CD14-positive monocyte (primary cell): Measurements from ENCODE around the gene TUSC2. TPM values are rescaled to one million over a fixed set of nuclear protein-coding genes. Genes with fewer than 3 reads are reported as not detected.

Experiments used
- DNase-seq, 3 donors: peaks; one replicate each; pipeline ENCODE4 v3.0.0-alpha.2; 2011 to 2022
- H2AFZ ChIP-seq: 2 replicates; pipeline ENCODE4 v1.6.0; 2012; ENCODE audit warnings: mild to moderate bottlenecking, low read depth, low read length, inconsistent platforms; ENCODE audit not compliant: insufficient read depth, poor library complexity, severe bottlenecking
- H3K27ac ChIP-seq, 2 donors: 1 replicate in 1 of 2; 2 replicates in 1 of 2; pipeline ENCODE4 v1.5.1; 2012 to 2013; ENCODE audit warnings: low read length in 2 of 2, control low read depth in 1 of 2, inconsistent platforms in 1 of 2, low read depth in 1 of 2, mild to moderate bottlenecking in 1 of 2
- H3K27me3 ChIP-seq, 2 donors: one replicate each; pipeline versions ENCODE4 v1.6.0 to v1.6.1; 2011 to 2013; ENCODE audit warnings: low read length in 2 of 2; ENCODE audit not compliant: control insufficient read depth in 2 of 2, insufficient read depth in 2 of 2
- H3K36me3 ChIP-seq, 2 donors: replicated peaks in 1 of 2; 1 replicate in 1 of 2; 2 replicates in 1 of 2; pipeline versions ENCODE4 v1.5.1 to v1.6.1; 2012 to 2013; ENCODE audit warnings: low read length in 2 of 2, control low read depth in 1 of 2, inconsistent platforms in 1 of 2, mild to moderate bottlenecking in 1 of 2; ENCODE audit not compliant: insufficient read depth in 2 of 2, control insufficient read depth in 1 of 2
- H3K4me1 ChIP-seq, 2 donors: 1 replicate in 1 of 2; 2 replicates in 1 of 2; pipeline versions ENCODE4 v1.5.1 to v1.6.1; 2012 to 2013; ENCODE audit warnings: low read length in 2 of 2, control low read depth in 1 of 2, inconsistent platforms in 1 of 2, mild to moderate bottlenecking in 1 of 2, moderate library complexity in 1 of 2; ENCODE audit not compliant: insufficient read depth in 2 of 2, control insufficient read depth in 1 of 2
- H3K4me2 ChIP-seq: replicated peaks from 2 replicates; pipeline ENCODE3; 2012; ENCODE audit warnings: low read length, moderate library complexity, mild to moderate bottlenecking; ENCODE audit not compliant: poor library complexity, severe bottlenecking; ENCODE audit errors: extremely low read depth
- H3K4me3 ChIP-seq, 3 experiments: fragments of 200-600 bp in 1 of 3; sonication (generic) in 1 of 3; replicated peaks in 1 of 3; 1 replicate in 2 of 3; 2 replicates in 1 of 3; pipeline ENCODE4 v1.5.1; 2011 to 2013; ENCODE audit warnings: low read length in 3 of 3, mild to moderate bottlenecking in 3 of 3, control low read depth in 2 of 3, low read depth in 2 of 3, inconsistent platforms in 1 of 3, moderate library complexity in 1 of 3
- H3K79me2 ChIP-seq: 2 replicates; pipeline ENCODE4 v1.6.0; 2012; ENCODE audit warnings: mild to moderate bottlenecking, control low read depth, inconsistent platforms, low read length, moderate library complexity; ENCODE audit not compliant: insufficient read depth
- H3K9ac ChIP-seq: 2 replicates; pipeline ENCODE4 v1.6.0; 2017; ENCODE audit warnings: low read length, mild to moderate bottlenecking; ENCODE audit not compliant: insufficient read depth, poor library complexity, severe bottlenecking
- H3K9me3 ChIP-seq, 2 donors: replicated peaks in 1 of 2; 1 replicate in 1 of 2; 2 replicates in 1 of 2; pipeline versions ENCODE4 v1.5.1 to v1.6.1; 2012 to 2013; ENCODE audit warnings: low read length in 2 of 2, control low read depth in 1 of 2; ENCODE audit not compliant: control insufficient read depth in 1 of 2, insufficient read depth in 1 of 2
- H4K20me1 ChIP-seq: 2 replicates; pipeline ENCODE4 v1.6.0; 2012; ENCODE audit warnings: mild to moderate bottlenecking, low read length, control low read depth, moderate library complexity; ENCODE audit not compliant: insufficient read depth
- H3K27ac Mint-ChIP-seq, 7 donors: one replicate each; pipeline ENCODE4 v1.8.0; 2020; ENCODE audit warnings: mild to moderate bottlenecking in 7 of 7, mixed read lengths in 7 of 7, moderate library complexity in 6 of 7, inconsistent platforms in 2 of 7
- H3K27me3 Mint-ChIP-seq, 3 donors: one replicate each; pipeline ENCODE4 v1.8.0; 2021 to 2022; ENCODE audit warnings: low read depth in 3 of 3, mild to moderate bottlenecking in 3 of 3, mixed read lengths in 3 of 3, moderate library complexity in 3 of 3, inconsistent platforms in 1 of 3
- H3K36me3 Mint-ChIP-seq, 2 donors: one replicate each; pipeline ENCODE4 v1.8.0; 2020; ENCODE audit warnings: mixed read lengths in 2 of 2, inconsistent platforms in 1 of 2, mild to moderate bottlenecking in 1 of 2
- H3K4me1 Mint-ChIP-seq: one replicate; pipeline ENCODE4 v1.8.0; 2020; ENCODE audit warnings: mild to moderate bottlenecking, mixed read lengths
- H3K4me3 Mint-ChIP-seq, 2 donors: one replicate each; pipeline ENCODE4 v1.8.0; 2020; ENCODE audit warnings: mild to moderate bottlenecking in 2 of 2, mixed read lengths in 2 of 2, moderate library complexity in 1 of 2
- H3K9me3 Mint-ChIP-seq, 7 donors: one replicate each; pipeline ENCODE4 v1.8.0; 2020 to 2022; ENCODE audit warnings: mixed read lengths in 7 of 7, mild to moderate bottlenecking in 6 of 7, moderate library complexity in 6 of 7, inconsistent platforms in 2 of 7
- WGBS: methylation state at CpG from one replicate; pipeline ENCODE4 v1.1.5; 2013; ENCODE audit warnings: missing lambda C conversion rate; ENCODE audit not compliant: insufficient coverage; 5-methylcytosine and 5-hydroxymethylcytosine counted together
- intact Hi-C, 2 donors: fragments of 100-400 bp; cut with micrococcal nuclease; formaldehyde crosslinking; loops; one replicate each; pipeline versions ENCODE4 v1.15.0 to v1.15.1; 2023
- polyA plus RNA-seq, 3 donors: library from polyadenylated mRNA; depleted of rRNA in 1 of 3; unstranded in 2 of 3; stranded (reverse) in 1 of 3; fragments of 300-500 nt in 2 of 3; fragments of >200 nt in 1 of 3; fragmentation: Illumina TruSeq in 2 of 3; gene quantifications; 1 replicate in 2 of 3; 2 replicates in 1 of 3; pipeline ENCODE4 v1.2.3, GENCODE V29; 2012 to 2021
- TF ChIP-seq, protein P1 (sequence below): fragments of 200-600 bp; IDR thresholded peaks from one replicate; pipeline ENCODE4 v1.8.0; 2022; ENCODE audit warnings: antibody characterized with exemption, mild to moderate bottlenecking

The TUSC2 gene
- polyA plus RNA-seq, 3 donors, result 22.6 to 55.7 (median 47.0) TPM

DNA sequence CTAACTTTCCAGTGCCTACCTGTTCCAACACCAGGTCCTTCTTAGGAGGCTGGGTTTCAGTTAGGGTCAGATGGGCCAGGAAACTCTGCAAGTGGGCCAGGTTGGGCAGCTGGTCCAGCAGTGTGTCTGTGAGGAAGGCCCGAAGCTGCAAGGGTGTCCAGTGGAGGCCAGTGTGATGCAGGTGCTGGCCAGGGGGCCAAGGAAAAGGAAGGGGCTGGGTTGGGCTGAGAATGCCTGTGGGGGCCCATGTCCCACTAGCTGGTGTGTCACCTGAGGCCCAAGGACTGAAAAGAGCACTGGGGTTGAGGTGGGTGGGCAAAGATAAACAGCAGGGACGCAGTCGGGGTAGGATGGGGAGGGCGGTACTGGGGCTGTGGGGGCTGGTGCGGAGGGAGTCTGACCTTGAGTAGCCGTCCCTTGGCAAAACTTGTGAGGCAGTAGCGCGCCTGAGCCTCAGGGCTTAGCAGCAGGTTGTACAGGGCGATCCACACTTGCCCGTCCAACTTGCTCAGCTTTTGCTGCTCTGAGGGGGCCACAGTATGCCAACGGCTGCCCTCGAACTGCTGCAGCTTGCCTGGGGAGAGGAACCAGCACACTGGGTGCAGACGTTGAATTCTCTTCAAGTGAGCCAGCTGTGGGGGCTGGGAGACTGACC lies 14.1 kb upstream of the TUSC2 start:
- no peak for DNase-seq
- intact Hi-C loops, result no loop called here
- TF ChIP-seq, protein P1, sequence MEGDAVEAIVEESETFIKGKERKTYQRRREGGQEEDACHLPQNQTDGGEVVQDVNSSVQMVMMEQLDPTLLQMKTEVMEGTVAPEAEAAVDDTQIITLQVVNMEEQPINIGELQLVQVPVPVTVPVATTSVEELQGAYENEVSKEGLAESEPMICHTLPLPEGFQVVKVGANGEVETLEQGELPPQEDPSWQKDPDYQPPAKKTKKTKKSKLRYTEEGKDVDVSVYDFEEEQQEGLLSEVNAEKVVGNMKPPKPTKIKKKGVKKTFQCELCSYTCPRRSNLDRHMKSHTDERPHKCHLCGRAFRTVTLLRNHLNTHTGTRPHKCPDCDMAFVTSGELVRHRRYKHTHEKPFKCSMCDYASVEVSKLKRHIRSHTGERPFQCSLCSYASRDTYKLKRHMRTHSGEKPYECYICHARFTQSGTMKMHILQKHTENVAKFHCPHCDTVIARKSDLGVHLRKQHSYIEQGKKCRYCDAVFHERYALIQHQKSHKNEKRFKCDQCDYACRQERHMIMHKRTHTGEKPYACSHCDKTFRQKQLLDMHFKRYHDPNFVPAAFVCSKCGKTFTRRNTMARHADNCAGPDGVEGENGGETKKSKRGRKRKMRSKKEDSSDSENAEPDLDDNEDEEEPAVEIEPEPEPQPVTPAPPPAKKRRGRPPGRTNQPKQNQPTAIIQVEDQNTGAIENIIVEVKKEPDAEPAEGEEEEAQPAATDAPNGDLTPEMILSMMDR, result no peak
- Histone ChIP-seq H3K4me1 (peaks cover 58 to 91% of the 10 kb centered on the region in 2 donors), H3K4me3 (peak overlapping the region in 2 of 3 experiments; percentile 83 to 94), H3K4me2 (peak overlapping the region; percentile 95), H2AFZ (no peak overlapping the region), H3K9ac (peak overlapping the region; percentile 94), H3K27ac (peak overlapping the region; percentile 91 to 98), H3K36me3 (no peaks in the 10 kb centered on the region), H4K20me1 (peaks cover 7% of the 10 kb centered on the region), H3K79me2 (peaks cover 55% of the 10 kb centered on the region), H3K27me3 (no peaks in the 10 kb centered on the region), H3K9me3 (no peaks in the 10 kb centered on the region)
- Mint-ChIP-seq H3K27me3 (no peaks in the 10 kb centered on the region), H3K27ac (peak overlapping the region in 2 of 7 donors; percentile 25 to 75), H3K9me3 (no peaks in the 10 kb centered on the region), H3K4me1 (peaks cover 69% of the 10 kb centered on the region), H3K36me3 (peaks cover 5 to 7% of the 10 kb centered on the region in 2 donors), H3K4me3 (peak overlapping the region in 1 of 2 donors; percentile 88)
- 73% methylated on average over 13 of the region's 13 CpGs for WGBS

DNA sequence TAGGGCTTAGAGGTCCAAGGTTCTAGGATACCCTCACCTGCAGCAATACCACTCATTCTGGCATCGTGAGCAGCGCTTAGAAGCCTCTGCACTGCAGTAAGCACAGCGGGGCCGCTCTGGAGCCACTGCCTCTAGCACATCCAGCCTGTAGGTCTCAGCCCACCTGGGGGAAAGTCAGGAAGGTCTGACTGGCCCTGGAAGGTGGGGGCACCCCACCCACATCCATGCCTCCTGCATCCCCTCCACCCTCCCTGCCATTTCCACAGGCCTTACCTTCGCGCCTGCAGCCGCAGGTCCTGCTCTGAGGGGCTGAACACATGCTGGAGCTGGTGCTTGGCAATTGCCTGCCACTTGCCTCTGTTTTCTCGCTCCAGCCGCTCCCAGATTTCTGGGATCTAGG lies 13.5 kb upstream of the TUSC2 start:
- intact Hi-C loops, result no loop called here
- Mint-ChIP-seq H3K9me3 (no peaks in the 10 kb centered on the region), H3K4me1 (peaks cover 69% of the 10 kb centered on the region), H3K4me3 (peak overlapping the region; percentile 79 to 88), H3K36me3 (peaks cover 7 to 9% of the 10 kb centered on the region in 2 donors), H3K27me3 (no peaks in the 10 kb centered on the region), H3K27ac (peak overlapping the region in 5 of 7 donors; percentile 91 to 96 (median 94))
- no peak for DNase-seq
- Histone ChIP-seq H2AFZ (peak overlapping the region; percentile 77), H3K36me3 (peaks cover 0 to 2% of the 10 kb centered on the region in 2 donors), H3K4me2 (peak overlapping the region; percentile 95), H3K4me1 (peaks cover 59 to 92% of the 10 kb centered on the region in 2 donors), H3K4me3 (peak overlapping the region; percentile 50 to 94 (median 83)), H3K79me2 (peaks cover 61% of the 10 kb centered on the region), H3K9me3 (no peaks in the 10 kb centered on the region), H3K27ac (peak overlapping the region; percentile 91 to 98), H3K27me3 (no peaks in the 10 kb centered on the region), H3K9ac (peak overlapping the region; percentile 94), H4K20me1 (peaks cover 13% of the 10 kb centered on the region)
- WGBS, result 95% methylated on average over 5 of the region's 9 CpGs
- TF ChIP-seq, protein P1, result no peak
